IMR-90 (cell line): ENCODE results near the gene ARHGAP10. TPM values are rescaled to one million over a fixed set of nuclear protein-coding genes. Genes with fewer than 3 reads are reported as not detected.

Experiments used
- ATAC-seq: fragments of 200-7000 bp; cut with Tn5 transposase; 2 replicates; pipeline ENCODE4 v1.9.1; 2020; ENCODE audit warnings: low read depth, mild to moderate bottlenecking, moderate library complexity
- BruUV-seq: library from RNA; stranded (reverse); fragments of 400-500 nt; replicated peaks from 2 replicates; lab custom pipeline; 2021; lab: Mats Ljungman, UMichigan
- CTCF ChIA-PET: fragments of 300-600 bp; formaldehyde crosslinking; extraction: SDS; loops from one replicate; lab custom pipeline; 2021; ENCODE audit warnings: antibody characterized with exemption; lab: Yijun Ruan, JAX
- POLR2A ChIA-PET: fragments of 300-600 bp; sonication (Branson Sonifier 250); formaldehyde crosslinking; loops from one replicate; lab custom pipeline; 2022; ENCODE audit warnings: antibody characterized with exemption; ENCODE audit not compliant: unreplicated experiment; lab: Charles Lee
- DNase-seq: peaks from one replicate; pipeline ENCODE4 v3.0.0; 2013
- H2AFZ ChIP-seq: replicated peaks from 2 replicates; pipeline ENCODE3; 2013; ENCODE audit warnings: low read length, mild to moderate bottlenecking; ENCODE audit not compliant: poor library complexity
- H2AK5ac ChIP-seq: 2 replicates; pipeline ENCODE4 v1.6.1; 2013; ENCODE audit warnings: low read depth, low read length, inconsistent platforms
- H2AK9ac ChIP-seq: replicated peaks from 2 replicates; pipeline ENCODE3; 2013; ENCODE audit warnings: mild to moderate bottlenecking, low read depth, low read length, moderate library complexity; ENCODE audit not compliant: poor library complexity
- H2BK120ac ChIP-seq: 2 replicates; pipeline ENCODE4 v1.6.1; 2013; ENCODE audit warnings: low read depth, low read length, inconsistent platforms
- H2BK15ac ChIP-seq: 3 replicates; pipeline ENCODE4 v1.6.1; 2013; ENCODE audit warnings: low read depth, low read length, inconsistent platforms
- H2BK20ac ChIP-seq: 2 replicates; pipeline ENCODE4 v1.6.1; 2013; ENCODE audit warnings: low read depth, mild to moderate bottlenecking, inconsistent platforms, low read length, moderate library complexity
- H2BK5ac ChIP-seq: 2 replicates; pipeline ENCODE4 v1.6.1; 2013; ENCODE audit warnings: mild to moderate bottlenecking, low read depth, low read length, inconsistent platforms; ENCODE audit not compliant: poor library complexity, severe bottlenecking
- H3K14ac ChIP-seq: replicated peaks from 2 replicates; pipeline ENCODE4 v1.6.1; 2013; ENCODE audit warnings: low read depth, low read length, inconsistent platforms
- H3K18ac ChIP-seq: 2 replicates; pipeline ENCODE4 v1.6.1; 2013; ENCODE audit warnings: low read depth, low read length, control low read depth
- H3K23ac ChIP-seq: 2 replicates; pipeline ENCODE4 v1.6.1; 2013; ENCODE audit warnings: low read depth, low read length, inconsistent platforms
- H3K27ac ChIP-seq: 2 replicates; pipeline ENCODE4 v1.5.1; 2013; ENCODE audit warnings: mild to moderate bottlenecking, control low read depth, low read length; ENCODE audit not compliant: insufficient read depth
- H3K27me3 ChIP-seq: 2 replicates; pipeline ENCODE4 v1.6.1; 2013; ENCODE audit warnings: low read length; ENCODE audit not compliant: control insufficient read depth, insufficient read depth
- H3K36me3 ChIP-seq: 2 replicates; pipeline ENCODE4 v1.6.1; 2013; ENCODE audit warnings: low read length, mixed read lengths; ENCODE audit not compliant: control insufficient read depth, insufficient read depth
- H3K4ac ChIP-seq: 2 replicates; pipeline ENCODE4 v1.6.1; 2013; ENCODE audit warnings: low read depth, low read length, inconsistent platforms
- H3K4me1 ChIP-seq: 2 replicates; pipeline ENCODE4 v1.6.1; 2013; ENCODE audit warnings: low read length, mixed read lengths; ENCODE audit not compliant: control insufficient read depth, insufficient read depth
- H3K4me2 ChIP-seq: 2 replicates; pipeline ENCODE4 v1.6.1; 2013; ENCODE audit warnings: low read depth, mild to moderate bottlenecking, control low read depth, low read length, moderate library complexity
- H3K4me3 ChIP-seq: 2 replicates; pipeline ENCODE4 v1.5.1; 2013; ENCODE audit warnings: low read depth, mild to moderate bottlenecking, control low read depth, low read length, moderate library complexity; ENCODE audit not compliant: insufficient read depth
- H3K56ac ChIP-seq: 2 replicates; pipeline ENCODE4 v1.6.1; 2013; ENCODE audit warnings: low read length, inconsistent platforms; ENCODE audit not compliant: insufficient read depth; ENCODE audit errors: extremely low read depth
- H3K79me1 ChIP-seq, 2 experiments: 2 replicates each; pipeline ENCODE4 v1.6.1; 2013; ENCODE audit warnings: low read length in 2 of 2, inconsistent platforms in 1 of 2, low read depth in 1 of 2
- H3K9ac ChIP-seq: 2 replicates; pipeline ENCODE4 v1.6.1; 2013; ENCODE audit warnings: low read depth, low read length, control low read depth
- H3K9me1 ChIP-seq: 2 replicates; pipeline ENCODE4 v1.6.1; 2013; ENCODE audit warnings: low read length, inconsistent platforms; ENCODE audit not compliant: insufficient read depth
- H3K9me3 ChIP-seq: 2 replicates; pipeline ENCODE4 v1.6.1; 2013; ENCODE audit warnings: low read length; ENCODE audit not compliant: control insufficient read depth, insufficient read depth
- H4K20me1 ChIP-seq: 2 replicates; pipeline ENCODE4 v1.6.1; 2013; ENCODE audit warnings: low read length, inconsistent platforms; ENCODE audit not compliant: insufficient read depth
- H4K5ac ChIP-seq: 2 replicates; pipeline ENCODE4 v1.6.1; 2013; ENCODE audit warnings: mild to moderate bottlenecking, low read depth, low read length, control low read depth
- H4K8ac ChIP-seq, 2 experiments: 2 replicates each; pipeline ENCODE4 v1.6.1; 2013; ENCODE audit warnings: low read depth in 2 of 2, low read length in 2 of 2, control low read depth in 1 of 2, inconsistent platforms in 1 of 2
- H4K91ac ChIP-seq: 2 replicates; pipeline ENCODE4 v1.6.1; 2013; ENCODE audit warnings: low read depth, low read length, inconsistent platforms; ENCODE audit not compliant: insufficient read depth
- CHD1 ChIP-seq: IDR thresholded peaks from 2 replicates; pipeline ENCODE4 v1.6.1; 2012; ENCODE audit warnings: low read depth, low read length, improper control_type of control experiment
- CTCF ChIP-seq: conservative IDR thresholded peaks from 2 replicates; pipeline ENCODE4 v1.5.1; 2012; ENCODE audit warnings: mild to moderate bottlenecking, low read depth, low read length, improper control_type of control experiment
- ELK1 ChIP-seq: fragments of 150-350 bp; IDR thresholded peaks from 2 replicates; pipeline ENCODE4 v1.6.1; 2016; ENCODE audit warnings: low read depth, mild to moderate bottlenecking, low read length, moderate library complexity, borderline replicate concordance
- FOS ChIP-seq: fragments of 150-350 bp; IDR thresholded peaks from 2 replicates; pipeline ENCODE4 v1.6.1; 2016; ENCODE audit warnings: low read depth, low read length
- MAFK ChIP-seq: IDR thresholded peaks from 2 replicates; pipeline ENCODE4 v1.6.1; 2012; ENCODE audit warnings: low read depth, low read length, improper control_type of control experiment
- MAZ ChIP-seq: IDR thresholded peaks from 2 replicates; pipeline ENCODE4 v1.6.1; 2012; ENCODE audit warnings: low read depth, mild to moderate bottlenecking, low read length, improper control_type of control experiment, moderate library complexity, borderline replicate concordance
- MXI1 ChIP-seq: IDR thresholded peaks from 2 replicates; pipeline ENCODE4 v1.6.1; 2012; ENCODE audit warnings: low read depth, mild to moderate bottlenecking, low read length, moderate library complexity, borderline replicate concordance
- POLR2A ChIP-seq: IDR thresholded peaks from 2 replicates; pipeline ENCODE4 v1.6.1; 2012; ENCODE audit warnings: mild to moderate bottlenecking, low read depth, low read length
- RAD21 ChIP-seq: IDR thresholded peaks from 2 replicates; pipeline ENCODE4 v1.6.1; 2012; ENCODE audit warnings: low read length, improper control_type of control experiment
- RCOR1 ChIP-seq: IDR thresholded peaks from 2 replicates; pipeline ENCODE4 v1.6.1; 2012; ENCODE audit warnings: mild to moderate bottlenecking, low read length, improper control_type of control experiment; ENCODE audit not compliant: insufficient replicate concordance
- USF2 ChIP-seq: fragments of 150-350 bp; IDR thresholded peaks from 2 replicates; pipeline ENCODE4 v1.6.1; 2017; ENCODE audit warnings: mild to moderate bottlenecking, antibody characterized with exemption, low read length, low read depth
- WGBS, 2 experiments: methylation state at CpG; one replicate each; pipeline versions ENCODE4 v1.1.5 to v1.1.7; 2013; ENCODE audit warnings: missing lambda C conversion rate in 2 of 2; ENCODE audit not compliant: insufficient read length in 1 of 2; ENCODE audit errors: extremely low coverage in 2 of 2; 5-methylcytosine and 5-hydroxymethylcytosine counted together
- dilution Hi-C: fragments of 300-500 bp; cut with HindIII; formaldehyde crosslinking; loops from one replicate; pipeline ENCODE4 v1.14.3; 2018; ENCODE audit warnings: low sequenced_read_pairs; ENCODE audit not compliant: unreplicated experiment
- in situ Hi-C: fragments of 300-500 bp; cut with MboI; formaldehyde crosslinking; loops from 3 replicates; pipeline ENCODE4 v1.14.3; 2019; ENCODE audit warnings: low sequenced_read_pairs, inconsistent platforms, mixed read lengths
- intact Hi-C: fragments of 100-400 bp; cut with micrococcal nuclease; formaldehyde crosslinking; loops from 2 replicates; pipeline ENCODE4 v1.10.0; 2022
- polyA plus RNA-seq, 3 experiments: library from polyadenylated mRNA; depleted of rRNA; stranded (reverse); fragments of >200 nt; gene quantifications; 2 replicates each; pipeline ENCODE4 v1.2.3, GENCODE V29; 2012; ENCODE audit warnings: low replicate concordance in 1 of 3
- total RNA-seq: library from RNA; depleted of rRNA; stranded (reverse); fragments of >200 nt; gene quantifications from 2 replicates; pipeline ENCODE4 v1.2.3, GENCODE V29; 2012

Gene ARHGAP10
- total and polyA plus RNA-seq, 2 of the 4 experiments (the other 2 are of a cell fraction) = 27.1 to 29.4 TPM

GRCh38 chr4:148044089-148044911 lies 312.4 kb downstream of the ARHGAP10 start (continued):
- no peak for TF ChIP-seq MAZ

GRCh38 chr4:148044912-148045352 lies 313.0 kb downstream of the ARHGAP10 start:
- Histone ChIP-seq H3K79me1 (peaks cover 11 to 18% of the 10 kb centered on the region in 2 experiments), H3K18ac (no peak overlapping the region), H3K9me1 (peaks cover 3% of the 10 kb centered on the region; the same call in 1 of the 2 replicates), H2BK5ac (no peak overlapping the region), H3K4me1 (no peaks in the 10 kb centered on the region; the same call in 1 of the 2 replicates), H3K36me3 (peaks cover 10% of the 10 kb centered on the region), H2BK15ac (no peak overlapping the region), H3K27me3 (no peaks in the 10 kb centered on the region), H2AK9ac (no peak overlapping the region), H3K23ac (no peak overlapping the region), H3K4me3 (no peak overlapping the region), H4K8ac (no peak overlapping the region), H2AK5ac (no peak overlapping the region), H2BK20ac (no peak overlapping the region), H4K5ac (no peak overlapping the region), H3K56ac (no peak overlapping the region), H2BK120ac (no peak overlapping the region), H3K9ac (no peak overlapping the region), H3K9me3 (no peaks in the 10 kb centered on the region), H3K4me2 (no peak overlapping the region), H4K91ac (no peak overlapping the region), H3K27ac (no peak overlapping the region), H3K4ac (no peak overlapping the region), H3K14ac (no peak overlapping the region), H2AFZ (no peak overlapping the region), H4K20me1 (no peaks in the 10 kb centered on the region)
- ATAC-seq (no peak; the same call in 1 of the 2 replicates), DNase-seq (no peak)
- CTCF ChIA-PET = interaction anchor here (0.6 to 1.2 kb wide), 2 partner anchors 10 to 1609 kb away, joined by 4 to 5 read pairs; no protein-coding TSS in a partner anchor
- no CpG with 5 or more reads among the region's 4 CpGs for WGBS, 2 experiments
- POLR2A ChIA-PET = interaction anchor here (0.6 kb wide), 1 partner anchor 224 kb away, joined by 3 read pairs; no protein-coding TSS in a partner anchor
- dilution Hi-C loops (no loop called here), intact Hi-C loops (no loop called here), in situ Hi-C loops (loop anchor here (25.0 kb wide), 1 partner anchor 92 kb away; no protein-coding TSS in a partner anchor)
- no TSS peak for BruUV-seq
- TF ChIP-seq RAD21 (no peak), MAFK (no peak), RCOR1 (no peak), FOS (no peak), POLR2A (no peak), USF2 (no peak), CTCF (no peak), MAZ (no peak), ELK1 (no peak), MXI1 (no peak), CHD1 (no peak)
